HG02970 (cell line): ENCODE data around the gene MRFAP1L1.
"Not testable (repeated sequence)": the region's sequence is repeated elsewhere in the genome, so short reads cannot be mapped to it uniquely, and the experiment has no call there.

Experiments
- ATAC-seq: cut with Tn5 transposase; IDR thresholded peaks from one replicate; pipeline ENCODE4 v1.9.1; 2021; ENCODE audit warnings: mild to moderate bottlenecking, moderate library complexity, moderate number of reproducible peaks; ENCODE audit not compliant: unreplicated experiment, low FRiP score

MRFAP1L1 gene

GRCh38 chr4:6709230-6710114 lies at the start of gene MRFAP1L1:
TSS of gene MRFAP1L1 (minus strand) at chr4:6709865. CDS start at chr4:6709629, 236 bp downstream.
- peak; percentile 79 for ATAC-seq

GRCh38 chr4:6758728-6759127 lies 49.1 kb upstream of the MRFAP1L1 start:
- ATAC-seq = no peak

GRCh38 chr4:6756345-6756744 lies 46.7 kb upstream of the MRFAP1L1 start:
- not testable (repeated sequence) for ATAC-seq

GRCh38 chr4:6755088-6755753 lies 45.6 kb upstream of the MRFAP1L1 start:
- no peak for ATAC-seq

GRCh38 chr4:6754481-6755087 lies 44.9 kb upstream of the MRFAP1L1 start:
- no peak for ATAC-seq

- no peak for ATAC-seq
Measured at GRCh38 chr4:6753891-6754290, 44.2 kb upstream of the MRFAP1L1 start.

GRCh38 chr4:6753103-6753560 lies 43.5 kb upstream of the MRFAP1L1 start:
- ATAC-seq = no peak

GRCh38 chr4:6752486-6752829 lies 42.8 kb upstream of the MRFAP1L1 start:
- no peak for ATAC-seq

- ATAC-seq = no peak
Measured at GRCh38 chr4:6751611-6752485, 42.2 kb upstream of the MRFAP1L1 start.

GRCh38 chr4:6750286-6751221 lies 40.9 kb upstream of the MRFAP1L1 start:
- ATAC-seq = no peak

- no peak for ATAC-seq
Measured at GRCh38 chr4:6749340-6750171, 39.9 kb upstream of the MRFAP1L1 start.

- no peak for ATAC-seq
Measured at GRCh38 chr4:6748286-6748685, 38.6 kb upstream of the MRFAP1L1 start.

GRCh38 chr4:6747294-6748051 lies 37.8 kb upstream of the MRFAP1L1 start:
- ATAC-seq = no peak

- ATAC-seq = no peak
Measured at GRCh38 chr4:6746721-6747293, 37.1 kb upstream of the MRFAP1L1 start.

- no peak for ATAC-seq
Measured at GRCh38 chr4:6742989-6743388, 33.3 kb upstream of the MRFAP1L1 start.

- ATAC-seq = no peak
Measured at GRCh38 chr4:6742507-6742906, 32.8 kb upstream of the MRFAP1L1 start.

- ATAC-seq = no peak
Measured at GRCh38 chr4:6740347-6740746, 30.7 kb upstream of the MRFAP1L1 start.
